ENCODE results near the gene ALK.

The ALK gene

DNA sequence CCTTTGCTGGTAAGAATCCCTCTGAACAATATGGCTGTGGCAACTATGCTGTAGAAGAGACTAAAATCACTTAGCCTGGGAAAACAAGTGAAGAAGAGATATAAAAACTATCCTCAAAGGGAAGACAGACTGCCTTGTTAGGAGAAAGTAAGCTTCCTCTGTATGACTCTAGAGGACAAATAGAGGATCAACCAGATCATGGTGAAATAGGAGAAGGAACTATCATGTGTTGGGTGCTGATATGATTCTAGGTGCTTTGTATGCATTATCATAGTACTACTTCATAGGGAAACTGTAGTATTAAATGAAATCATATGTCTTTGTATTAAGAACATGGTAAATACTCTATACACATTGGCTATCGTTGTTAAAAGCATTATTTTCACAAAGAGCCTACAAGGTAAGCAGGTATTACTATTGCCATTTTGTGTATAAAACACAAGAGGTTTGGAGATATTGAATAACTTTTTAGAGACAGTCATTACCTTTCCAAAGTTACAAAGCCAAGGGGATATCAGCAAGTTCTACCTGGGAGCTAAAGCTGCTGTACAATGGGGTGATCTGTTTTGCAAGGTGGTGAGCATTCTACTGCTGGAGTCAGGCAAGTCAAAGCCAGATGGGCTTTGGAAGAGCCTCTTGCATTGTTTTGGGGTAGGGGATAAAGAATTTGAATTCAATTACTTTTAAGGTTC lies 402.6 kb downstream of the ALK start:
- TF ChIP-seq CTCF (conservative IDR thresholded peaks at IDR 0.05): no peak
- TF ChIP-seq ZFX (IDR thresholded peaks at IDR 0.05): no peak

DNA sequence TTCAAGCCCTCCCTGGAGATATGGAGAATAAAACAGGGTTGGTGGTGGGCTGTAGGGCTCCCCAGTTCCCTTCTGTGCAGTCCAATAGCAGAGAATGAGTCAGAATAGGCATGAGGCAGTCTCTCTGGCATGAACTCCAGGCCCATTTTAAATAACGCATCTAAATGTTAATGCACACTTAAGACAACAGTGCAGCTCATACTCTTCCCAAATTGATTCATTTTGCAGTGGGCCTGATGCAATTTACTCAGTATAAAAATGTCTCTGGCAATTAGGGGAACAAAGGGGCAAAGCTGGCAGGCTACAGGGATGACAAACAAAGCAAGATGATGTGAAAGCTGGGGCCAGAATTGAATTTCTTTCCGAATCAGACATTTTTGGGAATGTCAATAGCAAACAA lies 403.4 kb downstream of the ALK start:
- TF ChIP-seq ZFX (IDR thresholded peaks at IDR 0.05) (no peak), CTCF (conservative IDR thresholded peaks at IDR 0.05) (no peak)
- no peak overlapping the region for H3K27ac ChIP-seq

More for the DNA sequence above, 402.6 kb downstream of the ALK start:
- no peak overlapping the region for H3K27ac ChIP-seq

- no peak for TF ChIP-seq ZFX (IDR thresholded peaks at IDR 0.05)
- TF ChIP-seq CTCF (conservative IDR thresholded peaks at IDR 0.05): no peak
- H3K27ac ChIP-seq: no peak overlapping the region
Measured at GRCh38 chr2:29517413-29517812, 404.0 kb downstream of the ALK start.

- no peak overlapping the region for H3K27ac ChIP-seq
- no peak for TF ChIP-seq CTCF (conservative IDR thresholded peaks at IDR 0.05)
Measured at GRCh38 chr2:29516767-29517166, 404.6 kb downstream of the ALK start.

DNA sequence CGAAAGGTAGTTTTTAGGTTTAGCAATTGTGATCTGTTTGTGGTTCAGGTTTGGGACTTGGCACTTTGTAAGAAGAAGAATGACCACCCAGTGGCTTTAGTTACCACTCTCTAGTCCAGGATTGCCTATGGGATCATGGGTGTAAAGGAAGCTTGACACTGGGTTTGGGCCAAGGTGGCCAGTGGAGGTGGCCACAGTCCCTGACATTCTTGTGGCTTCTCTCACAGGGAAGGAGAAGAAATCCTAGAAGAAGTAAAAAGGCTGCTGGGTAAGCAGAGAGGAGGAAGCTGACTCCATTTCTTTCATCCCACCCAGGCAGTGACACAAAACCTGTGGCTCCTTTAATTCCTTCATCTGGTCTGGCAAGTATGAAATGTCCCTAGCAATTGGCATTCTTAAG lies 411.5 kb downstream of the ALK start:
- no peak for TF ChIP-seq CTCF (conservative IDR thresholded peaks at IDR 0.05)
- TF ChIP-seq ZFX (IDR thresholded peaks at IDR 0.05): no peak
- H3K27ac ChIP-seq: no peak overlapping the region

GRCh38 chr2:29509397-29509796 lies 412.0 kb downstream of the ALK start:
- no peak overlapping the region for H3K27ac ChIP-seq
- TF ChIP-seq CTCF (conservative IDR thresholded peaks at IDR 0.05) (no peak), ZFX (IDR thresholded peaks at IDR 0.05) (no peak)

DNA sequence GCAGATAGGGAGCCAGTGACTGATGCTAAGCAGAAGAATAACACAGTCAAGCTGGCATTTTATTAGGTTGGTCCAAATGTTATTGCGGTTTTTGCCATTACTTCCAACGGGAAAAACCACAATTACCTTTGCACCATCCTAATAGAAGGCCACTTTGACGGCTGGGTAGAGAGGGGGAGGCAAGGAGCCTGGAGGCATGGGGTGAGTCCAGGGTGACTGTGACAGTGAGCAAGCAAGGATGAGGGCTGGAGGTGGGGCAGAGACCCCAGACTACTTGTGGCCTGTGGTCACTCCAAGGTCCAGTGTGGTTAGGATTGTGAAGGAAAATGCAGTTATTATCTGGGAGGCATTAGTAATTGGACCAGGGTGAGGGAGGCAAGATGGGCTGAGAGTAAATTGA lies 416.6 kb downstream of the ALK start:
- no peak for TF ChIP-seq ZFX (IDR thresholded peaks at IDR 0.05)
- TF ChIP-seq CTCF (conservative IDR thresholded peaks at IDR 0.05): no peak
- H3K27ac ChIP-seq: no peak overlapping the region
